ENCODE results near the gene CLDN5. TPM values are rescaled to one million over a fixed set of nuclear protein-coding genes. Genes with fewer than 3 reads are reported as not detected.

Gene CLDN5
- 0.44 and 0.71 TPM in 2 replicates for total RNA-seq

DNA sequence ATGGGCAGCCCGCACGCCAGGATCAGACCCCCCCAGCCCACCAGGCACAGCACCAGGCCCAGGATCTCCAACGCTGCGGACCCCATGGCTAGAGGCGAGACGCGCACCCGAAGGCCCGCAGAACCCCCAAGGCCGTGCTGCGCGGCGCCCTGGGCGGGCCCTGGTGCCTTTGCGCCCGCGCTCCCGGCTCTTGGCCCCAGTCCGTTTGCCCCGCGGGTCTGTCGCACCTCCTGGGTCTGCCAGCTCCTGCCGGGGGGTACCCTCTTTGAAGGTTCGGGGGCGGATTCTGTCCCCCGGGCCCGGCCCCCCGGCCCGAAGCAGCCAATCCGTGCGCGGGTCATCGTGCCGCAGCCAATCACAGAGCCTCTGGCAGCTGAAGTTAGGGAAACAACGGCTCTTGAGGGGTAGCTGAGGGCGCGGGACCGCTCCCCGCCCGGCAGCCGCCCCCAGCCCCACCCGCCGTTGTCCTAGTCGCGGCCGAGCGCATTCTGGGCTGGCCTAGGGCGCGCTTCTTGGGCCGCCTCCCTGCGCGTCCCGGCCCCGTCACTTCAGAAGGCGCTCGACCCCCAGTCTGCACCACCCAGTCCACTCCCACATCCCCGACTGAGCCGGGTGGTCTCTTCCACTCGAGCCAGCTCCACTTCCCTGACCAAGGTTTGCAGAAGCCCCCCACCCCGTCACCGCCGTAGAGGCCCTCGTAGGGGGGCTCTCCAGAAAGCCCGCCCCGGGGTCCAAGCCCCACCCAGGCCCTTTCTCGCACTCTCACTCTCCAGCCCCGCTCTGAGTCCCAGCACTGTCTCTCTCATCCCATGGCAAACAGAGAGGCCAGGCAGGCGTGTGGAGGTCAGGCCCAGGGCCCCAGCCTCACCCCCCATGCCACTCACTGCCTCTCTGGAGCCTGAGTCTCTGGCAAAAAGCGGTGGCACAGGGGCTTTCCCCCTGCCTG, at the start of gene CLDN5:
TSS of gene CLDN5 (minus strand) at position 241 of the 946 bp plus-strand sequence. CDS start at position 86, 155 bp downstream.
- Mint-ChIP-seq H3K27me3 (peaks cover 19% of the 10 kb centered on the region), H3K36me3 (ENCODE audit: low read depth) (peaks cover 10% of the 10 kb centered on the region), H3K27ac (peak within 1 kb of the TSS; percentile 65), H3K4me3 (peak within 1 kb of the TSS; percentile 82), H3K4me1 (peaks cover 7% of the 10 kb centered on the region), H3K9me3 (no peaks in the 10 kb centered on the region)
- DNase-seq = peak; percentile 80
- intact Hi-C loops (cut with micrococcal nuclease) = loop anchor here (2.0 kb wide), 1 partner anchor 106 kb away; no protein-coding TSS in a partner anchor

DNA sequence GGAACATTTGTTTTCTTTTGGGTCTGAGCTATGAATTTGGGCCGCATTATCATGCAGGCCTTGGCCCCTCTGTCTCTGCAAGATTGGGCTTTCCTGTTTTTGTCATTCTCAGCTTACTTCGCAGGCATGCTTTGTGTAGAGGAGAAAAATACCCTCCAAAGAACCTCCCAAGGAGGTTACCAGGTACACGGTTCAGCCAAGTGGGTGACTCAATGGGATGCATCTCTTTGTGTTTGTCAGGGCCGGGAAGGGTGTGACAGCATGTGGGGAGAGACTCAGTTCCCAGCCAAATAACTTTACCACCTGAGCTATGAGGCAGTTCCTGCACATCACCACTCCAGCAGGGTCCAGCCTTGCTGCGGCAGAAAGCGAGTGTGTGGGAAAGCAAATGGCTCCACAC, 47.8 kb upstream of the CLDN5 start:
- no peak for DNase-seq
- no peaks in the 10 kb centered on the region for H3K27me3 Mint-ChIP-seq
- no peak overlapping the region for H3K4me3 Mint-ChIP-seq
- H3K36me3 Mint-ChIP-seq (ENCODE audit: low read depth) = no peaks in the 10 kb centered on the region
- no peak overlapping the region for H3K27ac Mint-ChIP-seq
- peaks cover 17% of the 10 kb centered on the region for H3K4me1 Mint-ChIP-seq
- no peaks in the 10 kb centered on the region for H3K9me3 Mint-ChIP-seq
- intact Hi-C loops (cut with micrococcal nuclease) = loop anchor here (10.0 kb wide), 1 partner anchor 127 kb away; the partner anchor contains the start of gene C22orf39

DNA sequence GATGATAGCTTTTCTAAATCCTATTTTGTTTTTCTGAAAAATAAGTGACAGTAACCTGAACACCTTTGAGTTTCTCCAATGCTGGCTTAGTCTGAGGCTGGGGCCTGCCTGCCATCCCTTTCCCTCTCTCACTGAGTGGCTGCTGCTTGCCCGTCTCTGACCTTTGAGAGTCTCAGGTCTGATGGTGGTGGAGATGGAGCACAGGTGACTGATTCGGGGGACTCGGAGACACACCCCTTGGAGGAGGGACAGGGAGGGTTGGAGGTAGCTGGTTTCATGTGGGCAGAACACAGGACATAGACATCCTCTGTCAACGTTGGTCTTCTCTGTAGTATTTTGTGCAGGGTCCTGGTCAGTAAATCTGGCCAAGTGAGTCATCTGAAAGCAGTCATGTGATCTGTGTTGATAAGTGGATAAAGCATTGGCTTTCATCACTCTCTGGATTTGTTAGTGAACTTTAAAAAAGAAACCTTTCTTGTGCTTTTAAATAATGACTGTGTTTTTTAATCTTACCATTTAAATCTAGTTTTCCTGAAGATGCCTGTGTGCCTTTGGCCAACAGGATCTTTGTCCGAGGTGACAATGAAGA, 47.1 kb upstream of the CLDN5 start:
- H3K27me3 Mint-ChIP-seq = no peaks in the 10 kb centered on the region
- no peak for DNase-seq
- no peaks in the 10 kb centered on the region for H3K9me3 Mint-ChIP-seq
- intact Hi-C loops (cut with micrococcal nuclease) = loop anchor here (10.0 kb wide), 1 partner anchor 126 kb away; the partner anchor contains the start of gene C22orf39
- H3K4me3 Mint-ChIP-seq = no peak overlapping the region
- H3K27ac Mint-ChIP-seq = no peak overlapping the region
- peaks cover 10% of the 10 kb centered on the region for H3K4me1 Mint-ChIP-seq
- H3K36me3 Mint-ChIP-seq (ENCODE audit: low read depth) = no peaks in the 10 kb centered on the region

DNA sequence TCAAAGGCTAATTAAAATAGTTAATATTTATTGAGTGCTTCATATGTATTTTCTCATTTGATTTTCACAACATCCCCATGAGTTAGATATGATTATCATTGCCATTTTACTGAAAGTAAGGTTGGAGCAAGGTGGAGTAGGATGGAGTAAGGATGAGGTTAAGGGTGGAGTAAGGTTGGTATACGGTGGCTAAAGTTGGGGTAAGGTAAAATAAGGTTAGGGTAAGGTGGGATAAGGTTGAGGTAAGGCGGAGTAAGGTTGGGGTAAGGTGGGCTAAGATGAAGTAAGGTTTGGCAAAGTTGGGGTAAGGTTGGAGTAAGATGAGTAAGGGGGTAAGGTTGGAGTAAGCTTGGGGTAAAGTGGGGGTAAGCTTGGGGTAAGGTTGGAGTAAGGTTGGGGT, 45.8 kb upstream of the CLDN5 start:
- H3K27ac Mint-ChIP-seq = no peak overlapping the region
- H3K4me1 Mint-ChIP-seq = peaks cover 8% of the 10 kb centered on the region
- no peaks in the 10 kb centered on the region for H3K27me3 Mint-ChIP-seq
- H3K9me3 Mint-ChIP-seq = no peaks in the 10 kb centered on the region
- no peak for DNase-seq
- intact Hi-C loops (cut with micrococcal nuclease) = loop anchor here (10.0 kb wide), 1 partner anchor 125 kb away; the partner anchor contains the start of gene C22orf39
- H3K36me3 Mint-ChIP-seq (ENCODE audit: low read depth) = no peaks in the 10 kb centered on the region
- H3K4me3 Mint-ChIP-seq = no peak overlapping the region

GRCh38 chr22:19569276-19569640, 45.0 kb upstream of the CLDN5 start:
- no peaks in the 10 kb centered on the region for H3K9me3 Mint-ChIP-seq
- peaks cover 8% of the 10 kb centered on the region for H3K4me1 Mint-ChIP-seq
- no peak for DNase-seq
- no peak overlapping the region for H3K4me3 Mint-ChIP-seq
- no peaks in the 10 kb centered on the region for H3K27me3 Mint-ChIP-seq
- no peaks in the 10 kb centered on the region for H3K36me3 Mint-ChIP-seq (ENCODE audit: low read depth)
- no peak overlapping the region for H3K27ac Mint-ChIP-seq
- intact Hi-C loops (cut with micrococcal nuclease) = no loop called here

- no peaks in the 10 kb centered on the region for H3K9me3 Mint-ChIP-seq
- no peaks in the 10 kb centered on the region for H3K36me3 Mint-ChIP-seq (ENCODE audit: low read depth)
- intact Hi-C loops (cut with micrococcal nuclease) = no loop called here
- no peak overlapping the region for H3K4me3 Mint-ChIP-seq
- DNase-seq = no peak
- peaks cover 8% of the 10 kb centered on the region for H3K4me1 Mint-ChIP-seq
- no peak overlapping the region for H3K27ac Mint-ChIP-seq
- no peaks in the 10 kb centered on the region for H3K27me3 Mint-ChIP-seq
These were observed 44.4 kb upstream of the CLDN5 start for GRCh38 chr22:19568337-19569275.

DNA sequence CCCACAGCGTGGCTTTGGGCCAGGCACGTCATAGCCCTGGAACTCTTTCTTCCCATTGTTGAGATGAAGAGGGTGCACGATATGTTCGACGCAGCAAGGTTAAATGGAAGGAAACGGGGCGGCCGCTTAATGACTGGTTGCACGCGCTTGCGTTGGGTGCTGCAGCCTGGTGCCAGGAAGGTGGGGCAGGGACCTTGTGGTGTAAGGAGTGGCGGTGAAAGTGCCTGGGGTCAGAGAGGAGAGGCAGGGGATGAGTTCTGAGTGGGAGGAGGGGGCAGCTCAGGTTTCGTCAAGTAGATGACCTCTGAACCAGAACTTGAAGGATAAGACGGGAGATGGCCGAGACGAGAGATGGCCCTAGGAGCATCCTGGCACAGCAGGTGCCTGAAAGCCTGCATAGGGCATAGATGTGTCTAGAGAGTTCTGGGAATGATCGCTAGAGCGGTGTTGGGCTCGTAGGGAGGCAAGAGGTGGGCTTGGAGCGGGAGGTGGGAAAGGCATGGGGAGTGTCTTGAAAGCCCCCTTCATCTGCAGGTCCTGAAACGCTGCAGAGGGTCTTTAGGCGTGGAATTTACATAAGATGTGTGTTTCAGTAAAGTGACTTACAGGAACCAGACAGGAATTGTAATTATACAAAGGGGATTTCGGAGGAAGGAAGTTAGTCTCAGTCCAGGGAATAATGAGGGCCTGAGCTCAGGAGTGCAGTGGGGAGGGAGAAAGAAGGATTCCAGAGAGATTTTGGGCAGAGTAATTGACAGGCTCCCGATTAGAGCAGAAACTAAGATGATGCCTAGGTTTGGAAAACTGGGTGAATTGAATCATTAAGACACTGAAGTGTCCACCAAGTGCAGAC, 43.2 kb upstream of the CLDN5 start:
- no peaks in the 10 kb centered on the region for H3K9me3 Mint-ChIP-seq

DNA sequence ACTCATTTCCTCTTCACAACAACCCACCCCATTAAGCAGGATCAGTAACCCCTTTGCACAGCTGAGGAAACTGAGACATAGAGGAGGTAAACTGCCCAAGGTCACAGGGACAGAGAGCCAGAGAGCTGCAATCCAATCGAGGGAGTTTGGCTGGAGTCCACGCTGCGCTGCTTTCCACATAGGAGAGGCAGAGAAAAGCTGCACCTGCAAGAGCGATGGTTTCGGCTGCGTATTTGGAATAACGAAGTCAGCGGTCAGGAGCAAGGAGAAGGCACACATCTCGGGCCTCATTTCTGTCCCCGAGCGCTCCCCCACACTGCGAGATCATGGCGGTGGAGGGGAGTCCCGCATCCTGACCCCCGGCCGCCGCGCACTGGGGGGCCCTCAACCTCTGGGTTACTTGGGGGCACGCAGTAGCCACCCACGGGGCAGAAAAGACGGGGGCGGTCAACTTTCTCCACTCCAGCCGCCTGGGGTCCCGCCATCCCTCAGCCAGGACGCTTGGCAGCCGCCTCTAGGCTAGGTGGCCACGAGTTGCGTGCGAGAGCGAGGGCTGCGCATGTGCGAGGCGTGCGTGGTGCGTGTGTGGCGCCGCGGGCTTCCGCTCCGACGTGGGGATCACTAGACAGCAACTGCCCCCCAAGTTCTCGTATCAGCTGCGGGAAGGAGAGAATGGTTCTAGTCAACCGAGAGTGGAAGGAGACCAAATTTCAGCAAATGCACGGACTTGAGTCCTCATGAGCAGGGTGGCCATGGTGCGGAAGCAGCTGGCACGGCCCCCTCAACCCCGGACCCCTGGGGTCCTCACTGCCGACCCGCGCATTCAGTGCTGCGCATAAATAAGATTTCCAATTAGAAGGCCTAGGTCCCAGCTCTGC, 42.3 kb upstream of the CLDN5 start:
- intact Hi-C loops (cut with micrococcal nuclease) = no loop called here
- no peak for DNase-seq
- Mint-ChIP-seq H3K4me3 (no peak overlapping the region), H3K27ac (no peak overlapping the region), H3K36me3 (ENCODE audit: low read depth) (no peaks in the 10 kb centered on the region), H3K9me3 (no peaks in the 10 kb centered on the region), H3K4me1 (peaks cover 8% of the 10 kb centered on the region), H3K27me3 (no peaks in the 10 kb centered on the region)

More for the DNA sequence above, 43.2 kb upstream of the CLDN5 start:
- no peak overlapping the region for H3K4me3 Mint-ChIP-seq
- intact Hi-C loops (cut with micrococcal nuclease) = no loop called here
- DNase-seq = no peak
- peaks cover 8% of the 10 kb centered on the region for H3K4me1 Mint-ChIP-seq
- H3K27me3 Mint-ChIP-seq = no peaks in the 10 kb centered on the region
- H3K27ac Mint-ChIP-seq = no peak overlapping the region
- H3K36me3 Mint-ChIP-seq (ENCODE audit: low read depth) = no peaks in the 10 kb centered on the region

GRCh38 chr22:19565382-19566278, 41.4 kb upstream of the CLDN5 start:
- H3K27ac Mint-ChIP-seq = no peak overlapping the region
- H3K27me3 Mint-ChIP-seq = no peaks in the 10 kb centered on the region
- peaks cover 8% of the 10 kb centered on the region for H3K4me1 Mint-ChIP-seq
- H3K36me3 Mint-ChIP-seq (ENCODE audit: low read depth) = no peaks in the 10 kb centered on the region
- no peaks in the 10 kb centered on the region for H3K9me3 Mint-ChIP-seq
- no peak for DNase-seq
- no peak overlapping the region for H3K4me3 Mint-ChIP-seq
- intact Hi-C loops (cut with micrococcal nuclease) = no loop called here

- intact Hi-C loops (cut with micrococcal nuclease) = no loop called here
- H3K36me3 Mint-ChIP-seq (ENCODE audit: low read depth) = no peaks in the 10 kb centered on the region
- H3K27me3 Mint-ChIP-seq = peaks cover 2% of the 10 kb centered on the region
- H3K4me3 Mint-ChIP-seq = no peak overlapping the region
- no peak for DNase-seq
- no peaks in the 10 kb centered on the region for H3K9me3 Mint-ChIP-seq
- H3K4me1 Mint-ChIP-seq = no peaks in the 10 kb centered on the region
- no peak overlapping the region for H3K27ac Mint-ChIP-seq
These were observed 35.7 kb upstream of the CLDN5 start for GRCh38 chr22:19559956-19560355.

GRCh38 chr22:19559324-19559811, 35.2 kb upstream of the CLDN5 start:
- no peak for DNase-seq
- Mint-ChIP-seq H3K4me1 (no peaks in the 10 kb centered on the region), H3K4me3 (no peak overlapping the region), H3K27me3 (peaks cover 4% of the 10 kb centered on the region), H3K9me3 (no peaks in the 10 kb centered on the region), H3K36me3 (ENCODE audit: low read depth) (no peaks in the 10 kb centered on the region), H3K27ac (no peak overlapping the region)
- intact Hi-C loops (cut with micrococcal nuclease) = no loop called here
